Kidney epithelial cell (primary cell): ENCODE results near the gene CCDC187. TPM values are rescaled to one million over a fixed set of nuclear protein-coding genes. Genes with fewer than 3 reads are reported as not detected.

ENCODE experiments used
- DNase-seq: peaks from one replicate; pipeline ENCODE4 v3.0.0-alpha.2; 2010; ENCODE audit warnings: low read depth
- H3K27me3 ChIP-seq: 2 replicates; pipeline ENCODE4 v1.6.0; 2011; ENCODE audit warnings: low read length; ENCODE audit not compliant: control insufficient read depth, insufficient read depth
- H3K36me3 ChIP-seq: 2 replicates; pipeline ENCODE4 v1.5.1; 2011; ENCODE audit warnings: low read length; ENCODE audit not compliant: control insufficient read depth, insufficient read depth
- H3K4me3 ChIP-seq: 2 replicates; pipeline ENCODE4 v1.5.1; 2011; ENCODE audit warnings: low read depth, mild to moderate bottlenecking, control low read depth, low read length
- CTCF ChIP-seq: IDR thresholded peaks from 2 replicates; pipeline ENCODE4 v1.5.1; 2011; ENCODE audit warnings: mild to moderate bottlenecking, moderate library complexity, low read length, control low read depth, inconsistent platforms; ENCODE audit not compliant: insufficient read depth, poor library complexity, severe bottlenecking
- total RNA-seq: library from RNA; depleted of rRNA; stranded (reverse); fragments of >200 nt; gene quantifications from 2 replicates; pipeline ENCODE4 v1.2.3, GENCODE V29; 2015

Gene CCDC187
- total RNA-seq, 1 donor from 2014 or later: 0.04 TPM

- no peaks in the 10 kb centered on the region for H3K27me3 ChIP-seq
- DNase-seq: no peak
- H3K36me3 ChIP-seq: no peaks in the 10 kb centered on the region
- H3K4me3 ChIP-seq: no peak overlapping the region
- TF ChIP-seq CTCF: no peak
These were observed 92.2 kb downstream of the CCDC187 start for GRCh38 chr9:136211441-136212344.

GRCh38 chr9:136211006-136211405 is 92.9 kb downstream of the CCDC187 start:
- H3K36me3 ChIP-seq: no peaks in the 10 kb centered on the region
- H3K27me3 ChIP-seq: no peaks in the 10 kb centered on the region
- no peak for TF ChIP-seq CTCF
- no peak overlapping the region for H3K4me3 ChIP-seq
- DNase-seq: no peak

GRCh38 chr9:136210276-136210675 is 93.6 kb downstream of the CCDC187 start:
- H3K27me3 ChIP-seq: peaks cover 5% of the 10 kb centered on the region
- TF ChIP-seq CTCF: no peak
- H3K36me3 ChIP-seq: no peaks in the 10 kb centered on the region
- no peak overlapping the region for H3K4me3 ChIP-seq
- no peak for DNase-seq

- H3K36me3 ChIP-seq: no peaks in the 10 kb centered on the region
- H3K4me3 ChIP-seq: no peak overlapping the region
- peaks cover 10% of the 10 kb centered on the region for H3K27me3 ChIP-seq
- no peak for DNase-seq
- TF ChIP-seq CTCF: no peak
These were observed 94.1 kb downstream of the CCDC187 start for GRCh38 chr9:136209786-136210185.

- Histone ChIP-seq H3K36me3 (no peaks in the 10 kb centered on the region), H3K27me3 (peaks cover 16% of the 10 kb centered on the region), H3K4me3 (no peak overlapping the region)
- TF ChIP-seq CTCF: no peak
- DNase-seq: no peak
These were observed 94.7 kb downstream of the CCDC187 start for GRCh38 chr9:136209232-136209631.
